K562 (cell line): Measurements from ENCODE around the gene ERBB4. TPM values are rescaled to one million over a fixed set of nuclear protein-coding genes. Genes with fewer than 3 reads are reported as not detected.

Source experiments
- ATAC-seq: fragments of 200-7000 bp; cut with Tn5 transposase; 3 replicates; pipeline ENCODE4 v1.9.1; 2020; ENCODE audit warnings: moderate library complexity
- BruUV-seq: library from RNA; stranded (reverse); fragments of 400-500 nt; replicated peaks from 2 replicates; lab custom pipeline; 2021; lab: Mats Ljungman, UMichigan
- CTCF ChIA-PET: fragments of 300-600 bp; formaldehyde crosslinking; extraction: SDS; loops from one replicate; lab custom pipeline; 2021; ENCODE audit warnings: low intra/inter-chr PET ratio; lab: Yijun Ruan, JAX
- POLR2A ChIA-PET: fragments of 300-600, 350-650 bp; sonication (Branson Sonifier 250); formaldehyde crosslinking; extraction: SDS; loops from one replicate; lab custom pipeline; 2021; ENCODE audit warnings: antibody characterized with exemption, inconsistent platforms; lab: Yijun Ruan, JAX
- DNase-seq, 4 experiments: peaks; one replicate each; pipeline versions ENCODE4 v3.0.0 to v3.0.0-alpha.2; 2011 to 2018; ENCODE audit warnings: low spot score in 3 of 4, mixed read lengths in 3 of 4; ENCODE audit errors: extremely low read depth in 1 of 4
- FAIRE-seq: peaks from 2 replicates; lab custom pipeline; 2011; peaks lifted over from hg19 to GRCh38; lab: Jason Lieb, UNC
- H2AFZ ChIP-seq: 2 replicates; pipeline ENCODE4 v1.6.0; 2011; ENCODE audit warnings: low read depth, low read length, control low read depth, inconsistent platforms
- H3K27ac ChIP-seq: fragments of 200-600 bp; 3 replicates; pipeline ENCODE4 v1.8.0; 2011; ENCODE audit warnings: low read depth, mild to moderate bottlenecking, control low read depth, inconsistent platforms, low read length, moderate library complexity, mixed read lengths; ENCODE audit errors: extremely low read depth
- H3K27me3 ChIP-seq, 2 experiments: fragments of 300-600 bp in 1 of 2; 2 replicates in 1 of 2; 3 replicates in 1 of 2; pipeline versions ENCODE4 v1.6.0 to v1.8.0; 2011; ENCODE audit warnings: inconsistent platforms in 2 of 2, low read length in 2 of 2, mild to moderate bottlenecking in 1 of 2, mixed read lengths in 1 of 2, moderate library complexity in 1 of 2; ENCODE audit not compliant: control insufficient read depth in 2 of 2, insufficient read depth in 2 of 2
- H3K36me3 ChIP-seq: fragments of 300-600 bp; 3 replicates; pipeline ENCODE4 v1.8.0; 2011; ENCODE audit warnings: mild to moderate bottlenecking, low read length, inconsistent platforms; ENCODE audit not compliant: control insufficient read depth, insufficient read depth
- H3K4me1 ChIP-seq, 2 experiments: fragments of 200-600 bp in 1 of 2; replicated peaks in 1 of 2; 2 replicates in 1 of 2; 3 replicates in 1 of 2; pipeline versions ENCODE4 v1.5.1 to v1.8.0; 2011; ENCODE audit warnings: inconsistent platforms in 2 of 2, low read length in 2 of 2, mild to moderate bottlenecking in 1 of 2, mixed read lengths in 1 of 2, moderate library complexity in 1 of 2; ENCODE audit not compliant: control insufficient read depth in 2 of 2, insufficient read depth in 2 of 2
- H3K4me2 ChIP-seq: 2 replicates; pipeline ENCODE4 v1.6.1; 2011; ENCODE audit warnings: low read length, control low read depth, inconsistent platforms, mixed read lengths; ENCODE audit not compliant: insufficient read depth
- H3K4me3 ChIP-seq: fragments of 200-600 bp; sonication (generic), shearing (Covaris generic); 2 replicates; pipeline ENCODE4 v1.5.1; 2016; ENCODE audit warnings: control low read depth, inconsistent platforms
- H3K79me2 ChIP-seq: fragments of 200-600 bp; 3 replicates; pipeline ENCODE4 v1.8.0; 2011; ENCODE audit warnings: low read length, inconsistent platforms; ENCODE audit not compliant: control insufficient read depth, insufficient read depth
- H3K9ac ChIP-seq, 2 experiments: 2 replicates each; pipeline versions ENCODE4 v1.6.0 to v1.6.1; 2011; ENCODE audit warnings: low read depth in 2 of 2, low read length in 2 of 2, control low read depth in 1 of 2, inconsistent platforms in 1 of 2, mild to moderate bottlenecking in 1 of 2, mixed read lengths in 1 of 2; ENCODE audit not compliant: insufficient read depth in 1 of 2
- H3K9me1 ChIP-seq: one replicate; pipeline ENCODE4 v1.6.0; 2011; ENCODE audit warnings: inconsistent platforms, mild to moderate bottlenecking, low read length, moderate library complexity; ENCODE audit not compliant: control insufficient read depth, insufficient read depth
- H3K9me3 ChIP-seq: replicated peaks from 2 replicates; pipeline ENCODE4 v1.5.1; 2011; ENCODE audit warnings: low read depth, low read length, inconsistent platforms; ENCODE audit not compliant: control insufficient read depth, insufficient read depth
- H4K20me1 ChIP-seq: replicated peaks from 2 replicates; pipeline ENCODE4 v1.6.1; 2011; ENCODE audit warnings: low read length, inconsistent platforms, mixed read lengths; ENCODE audit not compliant: control insufficient read depth, insufficient read depth
- CXXC5 ChIP-seq: fragments of 250-450 bp; sonication (Bioruptor Pico); IDR thresholded peaks from 2 replicates; pipeline ENCODE4 v1.8.0; 2022; ENCODE audit warnings: inconsistent platforms, mild to moderate bottlenecking, moderate library complexity
- HOXB6 ChIP-seq: fragments of 250-450 bp; sonication (Bioruptor Pico); IDR thresholded peaks from 2 replicates; pipeline ENCODE4 v1.5.1; 2022; ENCODE audit warnings: mild to moderate bottlenecking, borderline replicate concordance
- NELFE ChIP-seq: IDR thresholded peaks from 2 replicates; pipeline ENCODE4 v1.6.1; 2011; ENCODE audit warnings: mild to moderate bottlenecking; ENCODE audit not compliant: insufficient read depth, insufficient read length
- NFATC3 ChIP-seq: fragments of 450-650 bp; IDR thresholded peaks from 2 replicates; pipeline ENCODE4 v1.6.1; 2017; ENCODE audit warnings: mild to moderate bottlenecking
- NR1H2 ChIP-seq: sonication (generic); formaldehyde crosslinking; IDR thresholded peaks from 2 replicates; pipeline ENCODE4 v1.4.0; 2020; ENCODE audit warnings: mild to moderate bottlenecking, missing genetic modification reagents
- NR2C1 ChIP-seq, 2 experiments: fragments of 450-650 bp; IDR thresholded peaks; 2 replicates each; pipeline ENCODE4 v1.6.1; 2017; ENCODE audit warnings: mild to moderate bottlenecking in 2 of 2, antibody characterized with exemption in 1 of 2, inconsistent platforms in 1 of 2, missing compliant biosample characterization in 1 of 2, missing genetic modification characterization in 1 of 2
- PYGO2 ChIP-seq: fragments of 450-650 bp; IDR thresholded peaks from 2 replicates; pipeline ENCODE4 v1.6.1; 2016; ENCODE audit warnings: mild to moderate bottlenecking, missing genetic modification characterization, moderate library complexity, missing compliant biosample characterization
- ZNF253 ChIP-seq: fragments of 250-450 bp; sonication (Bioruptor Pico); conservative IDR thresholded peaks from 2 replicates; pipeline ENCODE4 v1.6.1; 2021; ENCODE audit warnings: mild to moderate bottlenecking
- WGBS: fragments of 100-300 bp; shearing (Covaris generic); methylation state at CpG from one replicate; pipeline ENCODE4 v1.1.6; 2016; ENCODE audit warnings: low coverage, mixed read lengths; ENCODE audit not compliant: insufficient coverage; ENCODE audit errors: missing lambda C conversion rate; 5-methylcytosine and 5-hydroxymethylcytosine counted together
- in situ Hi-C: fragments of 300-500 bp; cut with MboI; formaldehyde crosslinking; loops from 4 replicates; pipeline ENCODE4 v1.15.0; 2018; ENCODE audit warnings: inconsistent platforms, mixed read lengths
- intact Hi-C: fragments of 100-400 bp; cut with micrococcal nuclease; formaldehyde crosslinking; loops from 2 replicates; pipeline ENCODE4 v1.14.2; 2022
- polyA plus RNA-seq, 8 experiments: library from polyadenylated mRNA; depleted of rRNA in 4 of 8; stranded (reverse) in 5 of 8; unstranded in 3 of 8; fragments of >200 nt; fragmentation: Nextera tagmentation in 2 of 8; fragmentation: Illumina TruSeq in 1 of 8; extraction: Ambion mirVana in 2 of 8; extraction: Trizol in 1 of 8; gene quantifications; 2 replicates each; pipeline versions ENCODE4 v1.2.1 to v1.2.3, GENCODE V29; 2011 to 2014; ENCODE audit warnings: inconsistent platforms in 1 of 8, missing spikeins in 1 of 8
- total RNA-seq, 7 experiments: library from RNA; depleted of rRNA in 6 of 7; stranded (reverse); fragments of >200 nt in 6 of 7; fragmentation: Illumina TruSeq in 2 of 7; extraction: Trizol in 2 of 7; gene quantifications; 2 replicates each; pipeline versions ENCODE4 v1.2.1 to v1.2.3, GENCODE V29; 2011 to 2021; ENCODE audit warnings: low replicate concordance in 1 of 7
- TF ChIP-seq, protein P1 (sequence below): fragments of 250-450 bp; sonication (Bioruptor Pico); IDR thresholded peaks from 2 replicates; pipeline ENCODE4 v1.8.0; 2022; ENCODE audit warnings: moderate library complexity, mild to moderate bottlenecking, inconsistent platforms
- TF ChIP-seq, protein P2 (sequence below), 2 experiments: fragments of 450-650 bp; IDR thresholded peaks; 2 replicates each; pipeline ENCODE4 v1.6.1; 2016
- TF ChIP-seq, protein P3 (sequence below): sonication (generic); formaldehyde crosslinking; IDR thresholded peaks from 2 replicates; pipeline ENCODE4 v1.8.1; 2023; ENCODE audit warnings: mild to moderate bottlenecking, missing genetic modification reagents, moderate library complexity

Gene ERBB4
- total and polyA plus RNA-seq, 9 of the 15 experiments (the other 6 are each of a cell fraction or from before 2014, with no cell fraction given) = not detected

DNA sequence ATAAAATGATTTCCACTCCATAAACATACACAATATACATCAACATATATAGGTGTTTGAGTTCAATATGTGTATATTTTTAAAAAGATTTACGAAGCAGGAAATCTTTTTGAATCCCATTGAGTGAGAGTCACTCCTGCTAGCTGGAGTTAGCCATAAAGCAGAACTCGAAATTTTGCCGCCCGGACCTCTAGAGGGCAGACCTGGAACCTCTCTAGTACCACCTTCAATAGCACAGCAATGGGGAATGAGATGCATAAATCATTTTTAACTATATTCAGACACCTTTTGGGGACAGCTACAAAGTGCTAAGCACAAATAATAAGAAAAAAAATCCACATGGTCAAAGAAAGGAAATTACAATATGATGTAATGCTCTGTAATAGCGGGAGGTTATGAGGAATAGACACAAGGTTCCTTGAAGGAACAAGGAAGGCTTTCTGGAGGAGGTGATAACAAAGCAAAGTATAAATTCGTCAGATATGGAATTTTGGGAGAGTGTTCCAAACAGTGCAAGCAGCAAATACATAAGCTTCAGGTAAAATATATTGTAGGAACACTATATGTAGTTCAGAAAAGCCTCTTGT lies 533.4 kb downstream of the ERBB4 start:
- ChIA-PET CTCF (no interaction called here), POLR2A (no interaction called here)
- Histone ChIP-seq H3K9me1 (no peaks in the 10 kb centered on the region), H3K4me1 (no peaks in the 10 kb centered on the region), H4K20me1 (no peaks in the 10 kb centered on the region), H3K27me3 (no peaks in the 10 kb centered on the region), H3K36me3 (no peaks in the 10 kb centered on the region), H3K27ac (no peak overlapping the region), H3K4me2 (no peak overlapping the region), H2AFZ (no peak overlapping the region), H3K4me3 (no peak overlapping the region), H3K9ac (no peak overlapping the region), H3K9me3 (no peaks in the 10 kb centered on the region), H3K79me2 (no peaks in the 10 kb centered on the region)
- intact Hi-C loops (no loop called here), in situ Hi-C loops (no loop called here)
- TF ChIP-seq PYGO2 (no peak), CXXC5 (CRISPR knock-in tag) (no peak)
- ATAC-seq = no peak
- FAIRE-seq = no peak
- peak in 2 of 4 experiments; percentile 1 to 3 for DNase-seq
- 0% methylated on average over 6 of the region's 6 CpGs for WGBS
- no TSS peak for BruUV-seq

DNA sequence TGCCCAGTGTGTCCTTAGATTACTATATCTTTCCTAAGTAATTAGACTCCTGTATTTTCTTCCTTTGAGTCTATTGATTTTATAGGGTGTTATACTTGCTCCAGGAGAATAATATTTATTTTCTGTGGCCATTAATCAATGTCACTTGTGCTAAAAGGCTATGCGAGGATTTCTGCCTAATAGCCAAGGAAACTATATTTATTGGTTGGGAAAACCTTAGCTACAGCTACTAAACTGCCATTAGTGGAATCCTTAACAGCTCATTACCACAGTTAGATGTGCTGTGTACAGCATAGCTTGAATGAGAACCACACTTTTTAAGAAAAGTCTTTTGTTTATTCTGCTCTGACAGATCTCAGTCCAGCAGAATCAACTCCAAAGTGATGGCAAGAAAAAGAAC lies 537.3 kb downstream of the ERBB4 start:
- Histone ChIP-seq H4K20me1 (no peaks in the 10 kb centered on the region), H3K36me3 (no peaks in the 10 kb centered on the region), H3K4me3 (no peak overlapping the region), H2AFZ (no peak overlapping the region), H3K79me2 (no peaks in the 10 kb centered on the region), H3K9me3 (no peaks in the 10 kb centered on the region), H3K27ac (no peak overlapping the region), H3K27me3 (no peaks in the 10 kb centered on the region), H3K4me1 (no peaks in the 10 kb centered on the region), H3K9ac (no peak overlapping the region), H3K9me1 (no peaks in the 10 kb centered on the region), H3K4me2 (no peak overlapping the region)
- ATAC-seq = no peak
- in situ Hi-C loops = no loop called here
- CTCF ChIA-PET = no interaction called here
- no peak for FAIRE-seq
- BruUV-seq = no TSS peak
- intact Hi-C loops = no loop called here
- POLR2A ChIA-PET = no interaction called here
- no peak for DNase-seq
- 0% methylated on average over 1 of the region's 1 CpG for WGBS
- TF ChIP-seq NELFE (no peak), HOXB6 (CRISPR knock-in tag) (no peak), NFATC3 (no peak), ZNF253 (CRISPR knock-in tag) (no peak), NR1H2 (CRISPR knock-in tag) (no peak), NR2C1 (IDR thresholded peaks at IDR 0.05) (no peak), NR2C1 (tag; IDR thresholded peaks at IDR 0.05) (no peak)
- TF ChIP-seq, protein P1, sequence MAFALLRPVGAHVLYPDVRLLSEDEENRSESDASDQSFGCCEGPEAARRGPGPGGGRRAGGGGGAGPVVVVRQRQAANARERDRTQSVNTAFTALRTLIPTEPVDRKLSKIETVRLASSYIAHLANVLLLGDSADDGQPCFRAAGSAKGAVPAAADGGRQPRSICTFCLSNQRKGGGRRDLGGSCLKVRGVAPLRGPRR (CRISPR knock-in tag) = no peak
- TF ChIP-seq, protein P2, sequence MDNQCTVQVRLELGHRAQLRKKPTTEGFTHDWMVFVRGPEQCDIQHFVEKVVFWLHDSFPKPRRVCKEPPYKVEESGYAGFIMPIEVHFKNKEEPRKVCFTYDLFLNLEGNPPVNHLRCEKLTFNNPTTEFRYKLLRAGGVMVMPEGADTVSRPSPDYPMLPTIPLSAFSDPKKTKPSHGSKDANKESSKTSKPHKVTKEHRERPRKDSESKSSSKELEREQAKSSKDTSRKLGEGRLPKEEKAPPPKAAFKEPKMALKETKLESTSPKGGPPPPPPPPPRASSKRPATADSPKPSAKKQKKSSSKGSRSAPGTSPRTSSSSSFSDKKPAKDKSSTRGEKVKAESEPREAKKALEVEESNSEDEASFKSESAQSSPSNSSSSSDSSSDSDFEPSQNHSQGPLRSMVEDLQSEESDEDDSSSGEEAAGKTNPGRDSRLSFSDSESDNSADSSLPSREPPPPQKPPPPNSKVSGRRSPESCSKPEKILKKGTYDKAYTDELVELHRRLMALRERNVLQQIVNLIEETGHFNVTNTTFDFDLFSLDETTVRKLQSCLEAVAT (IDR thresholded peaks at IDR 0.05) = no peak
- TF ChIP-seq, protein P3, sequence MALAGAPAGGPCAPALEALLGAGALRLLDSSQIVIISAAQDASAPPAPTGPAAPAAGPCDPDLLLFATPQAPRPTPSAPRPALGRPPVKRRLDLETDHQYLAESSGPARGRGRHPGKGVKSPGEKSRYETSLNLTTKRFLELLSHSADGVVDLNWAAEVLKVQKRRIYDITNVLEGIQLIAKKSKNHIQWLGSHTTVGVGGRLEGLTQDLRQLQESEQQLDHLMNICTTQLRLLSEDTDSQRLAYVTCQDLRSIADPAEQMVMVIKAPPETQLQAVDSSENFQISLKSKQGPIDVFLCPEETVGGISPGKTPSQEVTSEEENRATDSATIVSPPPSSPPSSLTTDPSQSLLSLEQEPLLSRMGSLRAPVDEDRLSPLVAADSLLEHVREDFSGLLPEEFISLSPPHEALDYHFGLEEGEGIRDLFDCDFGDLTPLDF (CRISPR knock-in tag) = no peak
